SHP77 treated with DMSO at 0.1 percent for 48 hours (cell line): ENCODE data around the gene EPS8L1.
"Not testable (repeated sequence)": the region's sequence is repeated elsewhere in the genome, so short reads cannot be mapped to it uniquely, and the experiment has no call there.

Source experiments
- DNase-seq: peaks from one replicate; lab custom pipeline; 2025; lab: John Stamatoyannopoulos, UW

EPS8L1 gene

DNA sequence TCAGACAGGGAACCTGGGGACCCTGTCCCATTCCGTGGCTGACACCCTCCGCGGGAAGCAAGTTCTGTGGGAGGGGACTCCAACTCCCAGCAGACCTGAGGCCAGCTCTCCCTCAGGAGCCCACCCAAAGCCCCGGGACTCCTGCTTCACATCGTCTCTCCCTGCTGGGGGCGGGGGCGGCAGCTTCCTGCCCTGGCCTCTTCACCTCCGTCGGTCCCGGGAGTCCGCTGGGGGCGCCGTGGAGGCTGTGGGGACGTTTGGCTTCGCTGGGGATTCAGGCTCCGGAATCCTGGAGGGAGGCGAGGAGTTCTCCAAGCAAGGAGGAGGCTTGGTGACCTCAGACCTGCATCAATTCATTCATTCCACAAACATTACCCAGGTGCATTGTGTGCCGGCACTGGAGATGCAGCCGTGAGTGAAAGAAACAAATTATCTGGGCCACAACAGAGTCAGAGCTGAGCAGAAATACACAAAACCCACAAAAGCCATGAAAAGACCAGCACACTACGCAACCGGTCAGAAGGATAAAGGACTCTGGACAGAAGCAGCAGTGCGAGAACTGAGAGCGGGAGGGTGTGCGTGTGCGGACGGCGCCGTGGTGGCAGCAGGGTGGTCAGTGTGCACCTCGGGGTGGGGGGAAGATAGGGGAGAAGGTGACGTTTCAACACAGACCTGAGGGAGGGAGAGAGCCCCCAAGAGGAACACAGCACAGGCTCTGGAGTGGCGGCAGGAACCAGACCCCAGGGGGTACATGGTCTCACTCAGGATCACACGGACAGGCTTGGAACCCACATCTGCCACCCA is 19.0 kb downstream of the EPS8L1 start:
- DNase-seq: no peak

DNA sequence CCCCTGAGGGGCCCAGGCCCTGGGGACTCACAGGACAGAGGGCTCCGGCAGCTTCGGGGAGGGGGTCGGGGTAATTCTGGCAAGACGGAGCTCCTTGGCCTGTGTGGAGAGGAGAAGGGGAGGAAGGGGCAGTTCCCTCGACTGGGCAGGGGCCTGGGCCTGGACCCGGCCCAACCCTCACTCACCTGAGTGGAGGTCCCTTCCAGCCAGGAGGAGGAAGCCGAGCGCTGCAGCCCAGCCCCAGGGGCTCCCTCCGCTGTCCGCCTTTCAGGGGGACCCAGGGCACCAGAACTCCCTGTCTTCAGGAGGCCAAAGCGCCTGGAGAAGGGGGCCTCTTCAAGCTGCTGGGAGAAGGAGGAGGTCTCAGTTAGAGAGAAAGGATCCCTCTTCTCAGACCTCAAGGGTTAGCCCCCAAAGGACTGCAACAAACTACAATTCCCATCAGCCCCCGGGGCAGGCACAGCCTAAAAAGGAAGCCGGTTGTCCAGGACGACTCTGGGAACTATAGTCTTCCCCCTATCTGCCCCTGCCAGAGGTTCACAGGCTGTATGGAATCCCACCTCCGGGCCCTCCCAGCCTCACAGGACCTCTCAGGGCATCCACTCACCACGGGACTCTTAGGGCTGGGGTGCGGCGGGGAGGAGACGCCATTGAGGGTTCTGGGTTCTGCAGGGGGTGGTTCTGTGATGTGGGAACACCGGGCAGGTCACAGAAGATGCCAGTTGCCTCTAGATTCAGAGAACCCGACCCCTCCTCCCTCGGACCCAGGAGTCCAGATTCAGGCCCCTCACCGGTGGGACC is 19.8 kb downstream of the EPS8L1 start:
- DNase-seq: no peak

DNA sequence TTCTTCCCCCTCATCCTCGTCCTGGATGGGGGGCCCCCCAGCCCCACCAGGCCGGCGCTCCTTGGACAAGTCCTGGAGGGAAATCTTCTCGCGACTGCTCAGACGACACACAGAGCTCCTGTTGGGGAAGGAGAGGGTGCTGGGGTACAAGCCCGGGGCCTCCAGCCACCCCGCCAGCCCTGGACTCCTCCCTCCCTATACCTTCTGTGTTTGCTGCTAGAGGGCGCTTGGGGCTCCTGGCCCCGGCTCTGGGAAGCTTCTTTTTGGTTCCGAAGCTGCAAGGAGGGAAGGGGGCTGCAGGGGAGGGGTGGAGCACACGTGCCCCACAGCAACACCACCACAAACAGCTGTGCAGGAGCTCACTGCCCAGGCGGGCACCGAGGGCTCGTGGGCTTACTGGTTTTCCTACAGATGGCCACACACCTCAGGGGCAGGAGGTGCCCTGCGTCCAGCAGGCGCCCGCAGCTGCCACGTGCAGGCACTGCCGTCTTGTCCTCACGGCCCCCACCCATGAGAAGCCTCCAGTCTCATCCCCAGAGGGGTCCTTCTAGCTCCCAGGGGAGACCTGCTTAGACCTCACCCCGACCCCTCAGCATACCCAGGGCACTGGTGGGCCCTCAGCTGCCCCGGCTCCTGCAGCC is 20.5 kb downstream of the EPS8L1 start:
- DNase-seq: no peak

- DNase-seq: no peak
Measured at GRCh38 chr19:55097864-55098715, 22.4 kb downstream of the EPS8L1 start.

DNA sequence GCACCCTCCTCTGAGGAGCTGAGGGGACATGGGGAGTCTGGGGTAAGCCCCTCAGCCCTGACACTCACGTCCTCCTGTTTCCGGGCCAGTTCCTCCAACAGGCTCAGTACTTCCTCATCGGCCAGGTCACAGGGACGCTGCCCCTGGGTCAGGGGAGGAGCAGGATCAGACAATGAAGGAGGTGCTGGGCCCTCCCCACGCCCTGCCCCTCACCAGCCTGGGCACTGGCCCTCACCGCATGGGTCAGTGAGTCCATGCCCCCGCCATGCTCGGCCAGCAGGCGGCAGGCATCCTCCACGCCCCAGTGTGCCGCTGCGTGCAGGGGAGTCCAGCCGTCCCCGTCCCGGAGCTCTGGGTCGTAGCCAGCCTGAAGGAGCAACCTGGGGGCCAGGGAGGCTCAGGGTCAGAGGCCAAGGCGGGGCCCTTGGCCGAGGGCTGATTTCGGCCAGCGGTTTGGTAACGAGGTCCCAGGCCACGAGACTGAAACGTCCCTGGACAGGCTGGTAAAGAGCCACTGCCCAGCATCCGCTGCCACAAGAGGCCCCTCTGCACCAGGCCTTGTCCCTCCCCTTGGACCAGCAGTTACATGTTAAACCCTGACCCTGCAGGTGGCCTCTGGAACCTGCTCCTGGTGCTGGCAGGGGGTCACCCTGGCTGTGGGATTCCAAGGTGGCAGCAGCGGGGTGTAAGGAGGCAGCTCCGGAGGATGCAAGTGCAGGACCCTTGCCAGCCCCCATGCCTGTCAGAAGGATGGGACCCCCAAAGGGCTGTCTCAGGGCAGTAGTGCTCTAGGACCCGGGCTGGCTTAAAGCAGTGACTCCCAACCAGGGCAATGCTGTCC is 23.3 kb downstream of the EPS8L1 start:
- no peak for DNase-seq

DNA sequence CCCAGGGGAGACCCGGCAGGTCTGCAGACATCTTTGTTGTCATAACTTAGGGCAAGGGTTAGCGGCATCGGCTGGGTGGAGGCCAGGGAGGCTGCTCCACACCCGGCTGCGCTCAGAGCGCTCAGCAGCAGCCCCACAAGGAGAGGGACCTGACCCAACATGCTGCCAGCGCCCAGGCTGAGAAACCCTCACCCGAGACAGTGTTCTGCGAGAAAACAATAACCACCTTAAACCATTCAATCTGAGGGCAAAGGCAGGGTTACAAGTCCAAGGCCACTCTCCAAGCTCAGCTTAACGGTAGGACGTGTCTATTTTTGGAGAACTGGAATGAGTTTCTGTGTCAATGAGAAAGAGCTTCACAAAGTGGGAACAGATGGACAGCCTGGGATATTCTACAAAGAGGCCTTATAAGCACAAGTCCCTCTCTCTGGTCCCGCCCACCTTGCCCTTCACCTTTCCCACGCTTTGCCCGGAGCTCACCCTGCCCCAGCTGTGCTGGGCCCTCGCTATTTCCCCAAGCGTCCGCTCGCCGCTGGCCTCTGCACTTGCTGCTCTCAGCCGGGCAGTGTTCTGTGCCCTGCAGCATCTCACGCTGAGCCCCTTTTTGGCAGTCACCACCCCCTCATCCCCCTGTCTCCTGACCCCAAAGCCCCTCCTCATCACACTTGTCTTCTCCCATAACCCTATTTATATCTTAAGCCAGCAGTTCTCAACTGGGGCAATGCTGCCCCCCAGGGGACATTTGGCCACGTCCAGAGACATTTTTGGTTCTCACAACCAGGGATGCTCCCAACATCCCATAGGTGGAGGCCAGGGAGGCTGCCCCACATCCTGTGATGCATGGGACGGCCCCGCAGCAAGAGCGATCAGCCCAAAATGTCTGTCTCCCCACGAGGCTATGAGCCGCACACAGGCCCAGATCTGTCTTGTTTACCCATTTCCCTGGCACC is 24.2 kb downstream of the EPS8L1 start:
- no peak for DNase-seq

GRCh38 chr19:55101261-55101660 is 25.6 kb downstream of the EPS8L1 start:
- DNase-seq: no peak

DNA sequence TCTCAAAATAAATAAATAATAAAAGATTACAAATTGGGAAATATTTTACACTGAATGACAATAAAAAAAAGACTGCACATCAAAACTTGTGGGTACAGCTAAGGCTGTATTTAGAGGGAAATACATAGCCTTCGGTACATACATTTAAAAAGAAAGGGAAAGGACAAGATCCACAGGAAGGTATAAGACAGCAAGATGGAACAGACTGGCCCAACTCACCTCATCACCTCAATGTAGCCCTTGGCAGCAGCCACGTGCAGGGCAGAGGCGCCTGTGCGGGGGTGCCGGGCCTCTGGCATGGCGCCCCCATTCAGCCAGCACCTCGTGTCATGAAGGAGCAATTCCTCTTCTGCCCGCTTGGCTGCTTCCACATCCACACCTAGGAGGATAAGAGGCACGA is 27.5 kb downstream of the EPS8L1 start:
- DNase-seq: no peak

DNA sequence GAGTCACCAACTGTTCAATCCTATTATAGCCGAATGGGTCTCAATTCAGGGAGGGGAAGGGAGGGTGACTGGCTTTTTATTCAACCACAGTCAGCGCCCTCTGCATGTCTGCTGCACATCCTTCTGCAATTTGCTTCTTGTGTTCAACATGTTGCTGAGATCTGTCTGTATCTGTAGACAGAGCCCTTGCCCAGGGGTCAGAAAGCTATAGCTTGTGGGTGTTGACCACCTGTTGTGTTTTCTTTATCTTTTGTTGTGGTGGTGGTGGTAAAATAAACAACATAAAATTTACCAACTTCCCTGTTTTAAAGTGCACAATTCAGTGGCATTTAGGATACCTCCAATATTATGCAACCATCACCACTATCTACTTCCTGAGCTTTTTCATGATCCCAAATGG is 29.6 kb downstream of the EPS8L1 start:
- DNase-seq: no peak

GRCh38 chr19:55106591-55106990 is 30.9 kb downstream of the EPS8L1 start:
- DNase-seq: no peak

DNA sequence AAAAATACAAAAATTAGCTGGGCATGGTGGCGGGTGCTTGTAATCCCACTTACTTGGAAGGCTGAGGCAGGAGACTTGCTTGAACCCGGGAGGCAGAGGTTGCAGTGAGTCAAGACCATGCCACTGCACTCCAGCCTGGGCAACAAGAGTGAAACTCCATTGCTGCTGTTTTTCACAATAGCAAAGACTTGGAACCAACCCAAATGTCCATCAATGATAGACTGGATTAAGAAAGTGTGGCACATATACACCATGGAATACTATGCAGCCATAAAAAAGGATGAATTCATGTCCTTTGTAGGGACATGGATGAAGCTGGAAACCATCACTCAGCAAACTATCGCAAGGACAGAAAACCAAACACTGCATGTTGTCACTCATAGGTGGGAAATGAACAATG is 31.6 kb downstream of the EPS8L1 start:
- DNase-seq: not testable (repeated sequence)

- DNase-seq: no peak
Measured at GRCh38 chr19:55109527-55110291, 34.0 kb downstream of the EPS8L1 start.

DNA sequence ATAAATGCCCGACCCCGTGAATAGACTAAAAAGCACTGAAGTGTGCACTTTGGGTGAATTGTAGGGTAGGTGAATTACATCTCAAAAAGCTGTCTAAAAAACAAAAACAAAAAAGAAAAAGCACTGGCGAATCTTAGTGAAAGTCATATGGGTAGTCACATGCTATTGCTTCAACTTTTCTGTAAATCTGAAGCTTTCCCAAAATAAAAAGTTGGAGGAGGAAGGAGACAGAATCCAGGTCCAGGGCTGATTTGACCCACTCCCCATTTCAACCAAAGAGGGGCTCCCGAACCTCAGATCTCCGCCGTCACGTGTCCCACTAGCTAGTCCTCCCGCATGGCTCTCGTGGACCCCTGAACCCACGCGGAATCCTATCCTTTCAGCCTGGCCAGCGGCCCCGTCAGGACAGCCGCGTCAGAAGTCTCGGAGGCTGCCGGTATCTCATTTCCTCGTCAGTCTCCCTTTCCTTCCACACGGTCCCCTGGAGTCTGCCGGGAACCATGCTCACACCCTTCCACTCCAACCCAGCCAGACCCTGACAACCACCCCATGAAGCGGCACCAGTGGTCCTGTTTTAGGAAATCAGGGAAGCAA is 35.7 kb downstream of the EPS8L1 start:
- DNase-seq: no peak

DNA sequence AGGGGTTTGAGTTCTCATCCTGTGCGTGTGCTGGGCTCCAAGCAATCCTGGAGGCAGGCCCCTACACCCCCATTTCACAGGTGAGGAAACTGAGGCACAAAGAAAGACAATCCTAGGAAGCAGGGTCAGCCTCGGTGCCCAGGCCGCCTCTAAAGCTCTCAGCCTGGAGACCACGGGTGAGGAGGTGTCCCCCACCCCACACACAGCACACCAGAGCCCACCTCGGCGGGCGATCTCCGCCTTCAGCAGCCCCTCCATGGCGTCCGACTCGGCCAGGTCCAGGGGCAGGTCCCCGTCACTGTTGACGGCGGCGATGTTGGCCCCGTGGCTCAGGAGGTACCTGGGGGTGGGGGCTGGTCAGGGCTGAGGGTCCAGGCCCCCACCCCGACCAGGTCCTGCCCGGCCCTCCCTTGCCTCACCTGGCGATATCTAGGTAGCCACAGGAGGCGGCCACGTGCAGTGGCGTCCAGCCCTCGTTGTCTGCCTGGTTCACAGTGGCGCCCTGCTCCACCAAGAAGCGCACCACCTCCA is 36.6 kb downstream of the EPS8L1 start:
- no peak for DNase-seq

DNA sequence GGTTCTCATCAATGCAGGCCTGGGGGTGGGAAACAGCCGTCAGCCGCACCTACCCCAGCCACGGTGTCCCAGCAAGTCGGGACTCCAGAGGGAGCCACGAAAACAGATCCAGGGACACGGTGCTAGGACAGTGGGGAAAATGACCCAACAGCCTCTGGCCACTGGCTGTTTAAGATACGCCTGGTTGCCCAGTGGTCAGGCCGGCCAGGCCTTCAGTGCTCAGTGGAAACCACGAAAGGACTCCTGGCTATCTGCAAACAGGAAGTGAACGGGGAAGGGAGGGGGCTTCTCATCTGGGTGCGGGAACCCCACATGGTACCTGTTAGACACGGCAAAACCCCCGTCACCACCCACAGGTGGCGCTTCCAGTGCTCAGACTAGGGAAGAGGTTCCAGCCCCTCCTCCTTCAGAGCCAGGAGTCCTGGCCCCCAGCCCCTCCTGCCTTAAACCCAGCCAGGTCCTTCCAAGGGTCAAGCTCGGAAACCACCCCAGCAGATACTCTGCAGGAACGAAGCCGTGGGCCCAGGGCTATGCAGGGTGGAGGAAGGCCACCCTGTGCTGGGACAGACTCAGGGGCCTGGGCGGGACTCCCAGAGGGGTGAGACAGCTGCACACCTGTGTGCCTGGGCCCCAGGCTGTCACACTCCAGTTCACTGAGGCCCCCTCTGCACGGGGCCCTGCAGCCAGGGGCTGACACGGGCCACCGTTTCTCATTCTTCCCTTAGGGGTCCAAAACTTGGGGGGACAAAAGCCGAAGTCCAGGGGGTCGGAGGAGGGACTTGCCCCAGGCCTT is 37.3 kb downstream of the EPS8L1 start:
- DNase-seq: no peak

GRCh38 chr19:55113570-55114039 is 37.9 kb downstream of the EPS8L1 start:
- DNase-seq: no peak

- DNase-seq: no peak
Measured at GRCh38 chr19:55114566-55115145, 39.0 kb downstream of the EPS8L1 start.
